Brain microvascular endothelial cell (primary cell): ENCODE results near the gene ELOB.

ENCODE experiments used
- DNase-seq: peaks from one replicate; pipeline ENCODE4 v3.0.0-alpha.2; 2020
- H3K27ac ChIP-seq: fragments of 250-450 bp; sonication (Bioruptor Pico); 2 replicates; pipeline ENCODE4 v1.5.1; 2020; ENCODE audit warnings: mild to moderate bottlenecking, moderate library complexity
- H3K27me3 ChIP-seq: fragments of 250-450 bp; sonication (Bioruptor Pico); replicated peaks from 2 replicates; pipeline ENCODE4 v1.5.1; 2020; ENCODE audit warnings: mild to moderate bottlenecking
- H3K36me3 ChIP-seq: fragments of 250-450 bp; sonication (Bioruptor Pico); replicated peaks from 2 replicates; pipeline ENCODE4 v1.5.1; 2020; ENCODE audit warnings: mild to moderate bottlenecking
- H3K4me3 ChIP-seq: 2 replicates; pipeline ENCODE4 v1.5.1; 2011; ENCODE audit warnings: low read depth, mild to moderate bottlenecking, control low read depth, low read length, moderate library complexity
- CTCF ChIP-seq: IDR thresholded peaks from 2 replicates; pipeline ENCODE4 v1.5.1; 2011; ENCODE audit warnings: low read depth, mild to moderate bottlenecking, moderate library complexity, low read length, control low read depth, inconsistent platforms; ENCODE audit errors: missing control alignments
- in situ Hi-C: cut with HindIII; loops from 2 replicates; pipeline ENCODE4 v1.10.0; 2017; ENCODE audit warnings: low sequenced_read_pairs, low pct_ligation_motif_present

The ELOB gene

GRCh38 chr16:2740476-2740875 is 36.6 kb downstream of the ELOB start:
- in situ Hi-C loops: no loop called here
- Histone ChIP-seq H3K27me3 (no peaks in the 10 kb centered on the region), H3K36me3 (no peaks in the 10 kb centered on the region), H3K27ac (no peak overlapping the region), H3K4me3 (no peak overlapping the region)
- DNase-seq: no peak
- no peak for TF ChIP-seq CTCF

- H3K27ac ChIP-seq: no peak overlapping the region
- no peak overlapping the region for H3K4me3 ChIP-seq
- no peaks in the 10 kb centered on the region for H3K36me3 ChIP-seq
- no peak for DNase-seq
- in situ Hi-C loops: no loop called here
- no peak for TF ChIP-seq CTCF
- H3K27me3 ChIP-seq: no peaks in the 10 kb centered on the region
These were observed 37.3 kb downstream of the ELOB start for GRCh38 chr16:2739625-2740430.

GRCh38 chr16:2738615-2739014 is 38.5 kb downstream of the ELOB start:
- TF ChIP-seq CTCF: no peak

GRCh38 chr16:2737895-2738418 is 39.1 kb downstream of the ELOB start:
- TF ChIP-seq CTCF: no peak

More at GRCh38 chr16:2738615-2739014, 38.5 kb downstream of the ELOB start:
- Histone ChIP-seq H3K36me3 (no peaks in the 10 kb centered on the region), H3K27ac (no peak overlapping the region), H3K4me3 (no peak overlapping the region), H3K27me3 (no peaks in the 10 kb centered on the region)
- in situ Hi-C loops: no loop called here
- no peak for DNase-seq

GRCh38 chr16:2737238-2737605 is 39.9 kb downstream of the ELOB start:
- Histone ChIP-seq H3K27ac (no peak overlapping the region), H3K27me3 (no peaks in the 10 kb centered on the region), H3K4me3 (no peak overlapping the region), H3K36me3 (no peaks in the 10 kb centered on the region)
- in situ Hi-C loops: no loop called here
- no peak for DNase-seq
- no peak for TF ChIP-seq CTCF

More at GRCh38 chr16:2737895-2738418, 39.1 kb downstream of the ELOB start:
- Histone ChIP-seq H3K27ac (no peak overlapping the region), H3K36me3 (no peaks in the 10 kb centered on the region), H3K27me3 (no peaks in the 10 kb centered on the region), H3K4me3 (no peak overlapping the region)
- DNase-seq: no peak
- in situ Hi-C loops: no loop called here
